GM12878 (cell line): ENCODE data around the gene IGSF22. TPM values are rescaled to one million over a fixed set of nuclear protein-coding genes. Genes with fewer than 3 reads are reported as not detected.

ENCODE experiments used
- ATAC-seq: fragments of 200-7000 bp; cut with Tn5 transposase; 3 replicates; pipeline ENCODE4 v1.9.1; 2020; ENCODE audit warnings: mild to moderate bottlenecking, moderate library complexity
- BruUV-seq: library from RNA; stranded (reverse); fragments of 400-500 nt; replicated peaks from 2 replicates; lab custom pipeline; 2021; lab: Mats Ljungman, UMichigan
- CTCF ChIA-PET: fragments of 300-600 bp; sonication (Branson Sonifier 250); formaldehyde crosslinking; extraction: SDS; loops from one replicate; lab custom pipeline; 2021; ENCODE audit warnings: inconsistent platforms; lab: Yijun Ruan, JAX
- POLR2A ChIA-PET: fragments of 350-600 bp; formaldehyde crosslinking; extraction: SDS; loops from one replicate; lab custom pipeline; 2021; ENCODE audit warnings: inconsistent platforms; lab: Charles Lee
- RAD21 ChIA-PET: fragments of 300-600 bp; sonication (Branson Sonifier 250); formaldehyde crosslinking; loops from one replicate; lab custom pipeline; 2023; ENCODE audit warnings: antibody characterized with exemption; ENCODE audit not compliant: unreplicated experiment; lab: Charles Lee
- SMC1A ChIA-PET: fragments of 300-600 bp; sonication (Branson Sonifier 250); formaldehyde crosslinking; loops from one replicate; lab custom pipeline; 2023; ENCODE audit not compliant: unreplicated experiment, uncharacterized antibody; lab: Charles Lee
- DNase-seq: peaks from one replicate; pipeline ENCODE4 v3.0.0-alpha.2; 2011; ENCODE audit warnings: low read depth, low spot score
- FAIRE-seq: peaks from 3 replicates; lab custom pipeline; 2011; peaks lifted over from hg19 to GRCh38; lab: Jason Lieb, UNC
- H2AFZ ChIP-seq: 2 replicates; pipeline ENCODE4 v1.6.0; 2011; ENCODE audit warnings: low read depth, low read length, control low read depth; ENCODE audit not compliant: control insufficient read depth
- H3K27ac ChIP-seq: 2 replicates; pipeline ENCODE4 v1.5.1; 2011; ENCODE audit warnings: control low read depth; ENCODE audit not compliant: control insufficient read depth, insufficient read depth
- H3K27me3 ChIP-seq, 2 experiments: replicated peaks in 1 of 2; 2 replicates each; pipeline versions ENCODE4 v1.6.0 to v1.6.1; 2011; ENCODE audit warnings: low read length in 1 of 2; ENCODE audit not compliant: control insufficient read depth in 2 of 2, insufficient read depth in 2 of 2
- H3K36me3 ChIP-seq, 2 experiments: 2 replicates each; pipeline ENCODE4 v1.5.1; 2011; ENCODE audit warnings: low read length in 1 of 2; ENCODE audit not compliant: control insufficient read depth in 2 of 2, insufficient read depth in 2 of 2
- H3K4me1 ChIP-seq: 2 replicates; pipeline ENCODE4 v1.6.1; 2011; ENCODE audit warnings: mild to moderate bottlenecking, low read length, moderate library complexity, mixed read lengths; ENCODE audit not compliant: control insufficient read depth, insufficient read depth
- H3K4me2 ChIP-seq: 2 replicates; pipeline ENCODE4 v1.6.0; 2011; ENCODE audit warnings: control low read depth; ENCODE audit not compliant: control insufficient read depth, insufficient read depth
- H3K4me3 ChIP-seq: fragments of 200-600 bp; sonication (generic); 2 replicates; pipeline ENCODE4 v1.5.1; 2016
- H3K79me2 ChIP-seq: 2 replicates; pipeline ENCODE4 v1.6.0; 2011; ENCODE audit warnings: low read length; ENCODE audit not compliant: control insufficient read depth, insufficient read depth
- H3K9ac ChIP-seq: 2 replicates; pipeline ENCODE4 v1.8.0; 2011; ENCODE audit warnings: low read length, control low read depth, mixed read lengths; ENCODE audit not compliant: control insufficient read depth, insufficient read depth
- H3K9me3 ChIP-seq: replicated peaks from 3 replicates; pipeline ENCODE4 v1.5.1; 2011; ENCODE audit warnings: mild to moderate bottlenecking, low read length; ENCODE audit not compliant: control insufficient read depth, insufficient read depth
- H4K20me1 ChIP-seq: 2 replicates; pipeline ENCODE4 v1.6.0; 2011; ENCODE audit not compliant: control insufficient read depth, insufficient read depth
- BCLAF1 ChIP-seq: fragments of 450-650 bp; IDR thresholded peaks from 2 replicates; pipeline ENCODE4 v1.6.1; 2017; ENCODE audit warnings: antibody characterized with exemption, mild to moderate bottlenecking, moderate library complexity
- CEBPZ ChIP-seq: fragments of 150-350 bp; IDR thresholded peaks from 2 replicates; pipeline ENCODE4 v1.6.1; 2016; ENCODE audit warnings: low read depth, low read length
- ETV6 ChIP-seq, 2 experiments: fragments of 450-650 bp in 1 of 2; IDR thresholded peaks in 1 of 2; conservative IDR thresholded peaks in 1 of 2; 2 replicates each; pipeline ENCODE4 v1.6.1; 2014; ENCODE audit warnings: antibody characterized with exemption in 1 of 2, borderline replicate concordance in 1 of 2, low read depth in 1 of 2, mild to moderate bottlenecking in 1 of 2, moderate library complexity in 1 of 2
- GABPA ChIP-seq: IDR thresholded peaks from 2 replicates; pipeline ENCODE4 v1.6.1; 2014; ENCODE audit warnings: antibody characterized with exemption, low read depth, mild to moderate bottlenecking, inconsistent platforms
- WGBS: methylation state at CpG from one replicate; pipeline ENCODE4 v1.1.6; 2016; ENCODE audit warnings: low lambda C conversion rate; ENCODE audit not compliant: insufficient replicate concordance, insufficient coverage; ENCODE audit errors: missing lambda C conversion rate; 5-methylcytosine and 5-hydroxymethylcytosine counted together
- in situ Hi-C: fragments of 300-500 bp; cut with MboI; formaldehyde crosslinking; loops from 9 replicates; pipeline ENCODE4 v1.14.3; 2018; ENCODE audit warnings: mixed read lengths
- intact Hi-C: fragments of 100-400 bp; cut with micrococcal nuclease; formaldehyde crosslinking; loops from one replicate; pipeline ENCODE4 v1.14.2; 2022; ENCODE audit not compliant: unreplicated experiment
- polyA plus RNA-seq, 11 experiments: library from polyadenylated mRNA; depleted of rRNA in 4 of 11; unstranded in 6 of 11; stranded (reverse) in 5 of 11; fragments of >200 nt; fragmentation: Nextera tagmentation in 4 of 11; fragmentation: Illumina TruSeq in 1 of 11; extraction: Ambion mirVana in 4 of 11; extraction: Trizol in 1 of 11; gene quantifications; 1 replicate in 1 of 11; 2 replicates in 10 of 11; pipeline versions ENCODE4 v1.2.1 to v1.2.3, GENCODE V29; 2011 to 2016; ENCODE audit warnings: inconsistent platforms in 2 of 11, missing spikeins in 2 of 11, low read depth in 1 of 11
- total RNA-seq, 4 experiments: library from RNA; depleted of rRNA in 3 of 4; stranded (reverse); fragments of >200 nt in 3 of 4; fragmentation: Illumina TruSeq in 1 of 4; extraction: Trizol in 1 of 4; gene quantifications; 2 replicates each; pipeline versions ENCODE4 v1.2.1 to v1.2.3, GENCODE V29; 2013 to 2021

The IGSF22 gene
- total and polyA plus RNA-seq, 10 of the 15 experiments (the other 5 are each of a cell fraction or from before 2014, with no cell fraction given), result 0.02 to 0.18 TPM; not detected in 8

- no peak overlapping the region for H3K9ac ChIP-seq
- H4K20me1 ChIP-seq, result no peaks in the 10 kb centered on the region
- ChIA-PET POLR2A (interaction anchor here (0.6 kb wide), 1 partner anchor 25 kb away, joined by 3 read pairs; no protein-coding TSS in a partner anchor), SMC1A (interaction anchor here (2.2 kb wide), 1 partner anchor 189 kb away, joined by 8 read pairs; no protein-coding TSS in a partner anchor), RAD21 (interaction anchor here (1.7 kb wide), 1 partner anchor 189 kb away, joined by 9 read pairs; no protein-coding TSS in a partner anchor), CTCF (interaction anchor here (0.7 to 19.6 kb wide), 6 partner anchors 14 to 496 kb away, joined by 3 to 494 read pairs (median 8); no protein-coding TSS in a partner anchor)
- no peaks in the 10 kb centered on the region for H3K79me2 ChIP-seq
- no peak for TF ChIP-seq GABPA
- TF ChIP-seq ETV6 (conservative IDR thresholded peaks at IDR 0.05 in 1 of 2, IDR thresholded peaks at IDR 0.05 in 1 of 2; ENCODE audit: borderline replicate concordance in 1 of 2, low read depth in 1 of 2), result no peak
- no peak for TF ChIP-seq CEBPZ
- TF ChIP-seq BCLAF1, result no peak
- H3K27ac ChIP-seq, result no peak overlapping the region
- ATAC-seq, result no peak
- no peak for FAIRE-seq
- 50% methylated on average over 14 of the region's 16 CpGs for WGBS
- intact Hi-C loops, result loop anchor here (10.0 kb wide), 1 partner anchor 485 kb away; the partner anchor contains the start of gene SAA2
- no peaks in the 10 kb centered on the region; a peak in 1 of 4 replicates for H3K27me3 ChIP-seq
- H3K4me3 ChIP-seq, result no peak overlapping the region
- H3K9me3 ChIP-seq, result no peaks in the 10 kb centered on the region
- BruUV-seq, result no TSS peak
- no peak overlapping the region for H2AFZ ChIP-seq
- in situ Hi-C loops, result no loop called here
- DNase-seq, result no peak
- H3K4me1 ChIP-seq, result peaks cover 8% of the 10 kb centered on the region
- H3K4me2 ChIP-seq, result no peak overlapping the region
- H3K36me3 ChIP-seq, result no peaks in the 10 kb centered on the region
Measured at GRCh38 chr11:18729426-18729825, 3.4 kb upstream of the IGSF22 start.
